Stimulated activated naive CD4-positive, alpha-beta T cell treated with Interleukin-2 at 50 U/mL for 16 hours (primary cell): ENCODE measurements around the gene TSPYL6.
"Not testable (repeated sequence)": the region's sequence is repeated elsewhere in the genome, so short reads cannot be mapped to it uniquely, and the experiment has no call there.

Experiments
- DNase-seq: peaks from one replicate; lab custom pipeline; 2025; lab: John Stamatoyannopoulos, UW

Gene TSPYL6

DNA sequence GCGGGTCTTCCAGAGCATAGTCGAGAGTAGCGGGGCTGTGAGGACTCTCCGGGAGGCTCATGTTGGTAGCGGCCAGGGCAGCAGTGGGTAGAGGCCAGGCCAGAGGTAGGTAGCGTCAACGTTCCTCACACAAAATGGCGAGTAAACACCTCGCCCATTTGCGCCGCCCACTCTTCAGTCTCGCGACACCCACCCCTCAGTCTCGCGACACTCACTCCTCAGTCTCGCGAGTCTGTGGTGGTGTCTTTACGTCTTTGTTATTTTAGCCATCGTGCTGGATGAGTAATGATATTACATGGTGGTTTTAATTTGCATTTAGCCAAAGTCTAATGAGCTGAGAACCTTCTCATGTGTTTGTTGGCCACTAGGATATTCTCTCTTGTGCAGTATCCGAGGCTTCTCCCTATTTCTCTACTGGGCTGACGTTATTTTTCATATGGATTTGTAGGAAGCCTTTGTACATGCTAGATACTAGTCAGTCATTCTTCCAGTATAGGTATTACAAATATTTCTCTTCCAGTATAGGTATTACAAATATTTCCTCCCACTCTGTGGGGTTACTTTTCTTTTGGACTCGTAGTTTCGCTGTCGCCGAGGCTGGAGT, at the start of gene TSPYL6:
TSS of gene TSPYL6 (minus strand) at position 139 of the 604 bp plus-strand sequence. CDS start at position 61, 78 bp downstream.
- no peak for DNase-seq

DNA sequence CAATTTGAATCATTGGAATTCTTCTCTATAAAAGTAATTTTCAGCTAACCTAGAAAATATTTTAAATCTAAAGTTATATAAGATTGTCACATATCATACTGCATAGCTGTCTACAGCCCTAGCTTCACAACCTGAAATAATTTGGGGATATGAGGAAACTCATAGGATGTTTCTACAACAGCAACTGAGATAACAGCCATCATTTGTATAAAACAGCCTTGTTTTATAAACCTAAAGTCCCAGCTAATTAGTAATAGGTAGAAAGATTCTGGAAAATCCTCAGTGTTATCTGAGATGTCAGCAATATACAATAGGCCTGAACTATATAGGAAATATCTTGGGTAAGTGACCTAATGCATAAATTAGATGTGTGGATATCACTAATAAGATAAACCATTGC, 47.6 kb upstream of the TSPYL6 start:
- no peak for DNase-seq

DNA sequence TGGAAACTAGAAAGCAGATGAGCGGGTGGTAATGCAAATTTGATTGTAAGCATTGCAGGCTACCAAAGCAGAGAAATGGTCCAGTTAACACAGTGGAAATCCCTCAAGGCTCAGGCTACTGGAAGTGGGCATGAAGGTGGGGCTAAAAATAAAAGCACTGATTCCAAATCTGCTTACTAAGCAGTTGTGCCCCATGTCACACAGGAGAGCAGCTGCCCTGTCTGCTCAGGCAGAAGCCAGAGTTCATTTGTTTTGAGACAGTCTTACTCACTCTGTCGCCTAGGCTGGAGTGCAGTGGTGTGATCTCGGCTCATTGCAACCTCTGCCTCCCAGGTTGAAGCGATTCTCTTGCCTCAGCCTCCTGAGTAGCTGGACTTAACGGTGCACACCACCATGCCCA, 42.5 kb upstream of the TSPYL6 start:
- DNase-seq: no peak

DNA sequence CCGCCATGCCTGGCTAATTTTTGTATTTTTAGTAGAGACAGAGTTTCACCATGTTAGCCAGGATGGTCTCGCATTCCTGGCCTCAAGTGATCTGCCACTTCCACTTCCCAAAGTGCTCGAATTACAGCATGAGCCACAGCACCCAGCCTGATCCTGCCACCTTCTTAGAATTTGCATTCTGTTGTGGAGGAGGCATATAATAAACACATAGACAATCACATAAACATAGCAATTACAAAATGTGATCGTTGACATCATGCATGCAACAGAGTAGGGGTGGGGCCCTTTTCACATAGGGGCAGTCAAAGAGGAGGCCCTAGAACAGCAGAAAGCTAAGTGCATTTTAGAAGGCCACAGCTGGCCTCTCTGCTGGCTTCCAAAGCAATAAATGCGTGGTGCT, 39.9 kb upstream of the TSPYL6 start:
- DNase-seq: no peak

DNA sequence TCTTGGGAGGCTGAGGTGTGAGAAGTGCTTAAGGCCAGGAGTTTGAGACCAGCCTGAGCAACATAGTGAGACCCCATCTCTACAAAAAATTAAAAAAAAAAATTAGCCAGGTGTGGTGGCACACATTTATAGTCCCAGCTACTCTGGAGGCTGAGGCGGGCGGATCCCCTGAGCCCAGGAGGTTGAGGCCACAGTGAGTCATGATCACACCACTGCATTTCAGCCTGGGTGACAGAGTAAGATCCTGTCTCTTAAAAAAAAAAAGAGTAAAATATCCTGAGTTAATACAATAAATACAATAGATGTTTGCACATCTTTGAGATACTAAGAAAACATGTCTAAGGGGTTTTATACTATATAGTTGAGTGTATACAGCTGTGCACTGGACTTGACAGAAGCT, 38.6 kb upstream of the TSPYL6 start:
- DNase-seq: not testable (repeated sequence)

DNA sequence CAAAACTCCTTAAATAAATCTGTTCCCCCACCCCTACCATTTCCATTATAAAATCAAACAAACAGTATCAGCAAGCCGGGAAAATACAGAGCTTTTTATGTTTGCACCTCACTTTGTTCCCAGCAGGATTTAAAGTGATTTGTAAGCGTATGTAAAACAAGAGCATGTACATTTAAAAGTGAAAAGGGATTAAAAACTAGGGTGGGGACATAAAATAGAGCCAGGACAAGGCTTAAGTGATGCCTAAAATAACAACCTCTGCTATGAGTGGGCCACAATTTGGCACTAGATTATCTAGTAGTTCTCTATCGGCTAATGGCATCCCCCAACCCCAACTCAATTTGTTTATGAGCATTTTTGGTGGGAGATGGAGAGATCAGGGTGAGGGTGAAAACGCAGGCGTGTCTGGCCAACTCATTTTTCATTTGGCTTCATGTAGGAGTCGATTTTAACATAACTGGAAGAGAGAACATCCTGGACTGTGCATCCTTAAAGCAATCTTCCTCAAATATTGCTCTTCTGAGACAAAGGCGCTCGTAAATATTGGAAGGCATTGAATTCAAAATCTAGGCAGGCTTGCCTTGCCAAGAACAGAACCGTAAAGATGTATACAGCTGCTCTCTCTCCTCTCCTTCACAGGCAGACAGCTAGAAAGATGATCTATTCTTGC, 34.5 kb upstream of the TSPYL6 start:
- DNase-seq: no peak

DNA sequence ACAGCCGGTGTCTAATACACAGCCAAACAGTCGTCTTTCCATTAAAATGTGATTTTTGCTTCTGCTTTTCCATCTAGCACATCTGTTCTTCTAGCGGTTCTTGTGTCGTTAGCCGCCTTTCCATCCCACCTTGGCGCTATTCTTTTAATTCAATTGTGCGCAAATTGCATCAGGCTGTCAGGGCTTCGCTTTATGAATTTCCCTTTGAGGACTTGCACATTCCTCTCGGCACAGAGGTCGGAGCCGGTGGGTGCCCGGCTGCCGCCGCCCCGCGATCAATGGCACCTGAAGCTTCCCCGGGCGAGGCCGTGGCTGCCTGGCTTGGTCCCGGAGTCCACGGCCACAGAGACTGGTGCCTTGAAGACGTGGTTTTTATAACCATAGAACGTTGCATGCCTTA, 33.9 kb upstream of the TSPYL6 start:
- DNase-seq: no peak

DNA sequence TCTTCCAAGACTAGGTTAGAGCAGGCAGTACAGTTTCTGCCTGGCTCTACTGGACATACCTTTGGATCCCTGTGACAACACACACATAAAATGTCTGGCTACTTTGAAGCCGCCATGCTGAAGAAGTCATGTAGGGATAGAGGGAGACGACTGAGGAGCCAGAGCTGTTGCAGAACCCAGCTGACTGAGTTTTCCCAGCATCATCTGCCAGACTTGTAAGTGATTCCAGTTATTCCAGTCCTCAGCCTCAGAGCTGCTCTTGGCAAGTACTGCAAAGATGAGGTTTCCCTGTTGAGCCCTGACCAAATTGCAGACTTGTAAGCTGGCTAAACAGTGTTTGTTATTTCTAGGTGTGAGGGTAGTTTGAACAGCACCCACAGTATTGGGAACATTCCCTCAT, 31.5 kb upstream of the TSPYL6 start:
- DNase-seq: no peak

DNA sequence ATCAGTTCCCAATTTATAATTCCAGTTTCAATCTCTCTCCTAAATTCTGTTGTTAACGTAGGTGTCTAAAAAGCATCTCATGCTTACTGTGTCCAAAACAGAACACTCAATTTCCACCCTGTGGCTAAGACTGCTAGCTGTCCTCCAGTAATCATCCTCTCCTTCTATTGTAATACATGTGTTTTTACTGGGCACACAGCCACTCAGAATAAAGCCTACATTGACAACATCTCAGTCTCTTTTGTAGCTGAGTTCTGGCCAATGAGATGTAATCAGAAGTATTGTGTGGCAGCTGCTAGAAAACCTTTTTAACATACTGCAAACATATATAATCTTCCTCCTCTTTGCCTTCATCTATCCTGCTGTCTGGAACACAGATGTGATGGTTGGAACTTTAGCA, 29.4 kb upstream of the TSPYL6 start:
- DNase-seq: no peak

DNA sequence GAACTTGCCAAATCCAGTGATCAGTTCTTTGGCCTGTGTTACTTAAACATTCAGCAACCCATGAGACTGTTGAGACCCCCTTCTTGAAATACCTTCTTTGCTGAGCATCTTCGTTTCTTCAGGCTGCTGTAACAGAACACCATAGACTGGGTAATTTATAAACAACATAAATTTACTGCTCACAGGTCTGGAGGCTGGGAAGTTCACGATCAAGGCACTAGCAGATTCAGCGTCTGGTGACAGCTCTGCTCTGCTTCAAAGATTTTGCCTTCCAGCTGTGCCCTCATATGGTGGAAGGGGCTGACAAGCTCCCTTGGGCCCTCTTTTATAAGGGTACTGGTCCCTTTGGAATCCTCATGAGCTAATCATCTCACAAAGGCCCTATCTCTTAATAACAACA, 28.8 kb upstream of the TSPYL6 start:
- no peak for DNase-seq

DNA sequence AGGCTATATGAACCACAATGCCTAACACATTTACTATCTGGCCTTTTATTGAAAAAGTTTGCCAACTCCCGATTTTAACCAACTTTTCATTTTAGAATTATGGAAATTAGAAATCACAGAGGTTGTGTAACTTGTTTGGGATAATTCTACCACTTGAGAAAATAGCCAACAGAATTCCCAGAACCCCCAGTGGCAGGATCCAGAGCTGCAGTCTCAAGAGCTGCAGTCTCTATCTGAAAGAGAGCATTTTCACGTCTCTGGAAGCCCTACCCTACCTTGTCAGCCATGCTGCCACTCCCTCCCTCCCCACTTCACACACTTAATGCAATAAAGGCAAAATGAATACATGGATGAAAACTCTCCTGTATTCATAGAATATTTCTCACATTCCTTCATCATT, 23.4 kb upstream of the TSPYL6 start:
- DNase-seq: no peak

DNA sequence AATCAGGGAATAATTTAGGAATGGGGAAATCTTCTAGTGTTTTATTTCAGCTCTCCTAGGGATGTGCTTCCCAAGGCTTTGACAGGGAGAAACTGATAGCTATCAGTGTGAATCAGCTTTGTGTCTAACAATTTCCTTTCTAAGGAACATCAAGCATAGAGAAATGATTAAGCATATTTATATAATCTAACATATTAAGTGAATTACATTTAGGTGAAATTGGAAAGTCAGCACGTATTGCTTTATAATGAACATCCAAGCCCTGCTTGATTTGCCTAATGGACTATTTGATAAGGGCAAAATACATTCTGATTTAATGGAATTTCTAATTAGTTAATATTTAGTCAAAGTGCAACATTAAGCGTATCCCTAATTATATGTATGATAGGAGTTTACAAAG, 19.5 kb upstream of the TSPYL6 start:
- DNase-seq: no peak

DNA sequence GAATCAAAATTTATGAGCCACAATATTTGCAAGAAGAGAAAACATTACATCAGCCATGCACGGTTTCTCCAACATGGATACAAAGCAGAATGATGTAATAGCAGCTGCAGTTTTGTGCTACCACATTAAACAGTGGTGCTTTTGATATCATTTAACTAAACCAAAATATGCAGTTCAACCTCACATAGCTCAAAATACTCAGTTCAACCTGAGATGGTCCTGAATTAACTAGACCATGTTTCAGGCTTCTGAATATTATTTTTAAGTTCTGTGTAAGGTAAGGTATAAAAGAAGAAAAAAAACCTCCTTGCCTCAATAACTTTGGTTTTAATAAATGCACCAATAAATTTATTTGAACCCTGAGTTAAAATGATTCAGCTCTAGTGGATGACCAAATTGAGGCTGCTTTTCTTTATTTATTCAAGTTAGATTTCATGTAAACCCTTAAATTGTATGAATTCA, 18.8 kb upstream of the TSPYL6 start:
- DNase-seq: no peak

DNA sequence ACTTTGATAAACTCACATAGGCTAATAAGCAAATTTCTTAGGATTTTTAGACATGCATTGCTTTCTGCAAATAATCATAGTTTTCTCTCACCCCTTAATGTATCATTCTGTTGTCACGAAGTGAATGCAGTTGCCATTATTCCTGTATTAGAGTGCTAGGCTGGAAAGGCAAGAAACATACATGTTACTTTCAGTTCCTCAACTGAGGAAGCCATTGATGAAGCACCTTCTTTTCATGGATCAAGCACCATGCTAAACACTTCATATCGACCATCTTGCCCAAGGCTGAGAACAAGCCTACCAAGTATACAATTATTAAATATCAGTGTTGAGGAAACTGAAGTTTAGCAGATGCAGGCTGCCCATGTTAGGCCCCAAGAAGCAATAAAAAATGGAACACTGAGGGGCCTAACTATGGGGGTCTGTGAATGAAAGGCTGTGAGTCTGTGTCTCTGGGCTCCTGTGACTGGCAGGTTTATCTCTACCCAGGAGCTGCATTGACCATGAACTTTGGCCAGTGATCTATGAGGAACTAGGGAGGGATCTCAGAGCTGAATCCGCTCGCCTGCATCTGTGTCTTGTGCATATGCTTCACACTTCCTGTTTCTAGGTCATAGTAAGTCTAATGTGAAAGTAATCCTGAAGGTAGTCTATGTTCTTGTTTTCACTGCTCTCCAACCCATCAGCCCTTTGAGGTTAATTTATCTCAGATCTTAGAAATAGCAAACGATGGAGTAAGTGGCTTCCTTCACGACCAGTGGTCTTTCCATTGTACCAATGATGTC, 16.0 kb upstream of the TSPYL6 start:
- DNase-seq: no peak

DNA sequence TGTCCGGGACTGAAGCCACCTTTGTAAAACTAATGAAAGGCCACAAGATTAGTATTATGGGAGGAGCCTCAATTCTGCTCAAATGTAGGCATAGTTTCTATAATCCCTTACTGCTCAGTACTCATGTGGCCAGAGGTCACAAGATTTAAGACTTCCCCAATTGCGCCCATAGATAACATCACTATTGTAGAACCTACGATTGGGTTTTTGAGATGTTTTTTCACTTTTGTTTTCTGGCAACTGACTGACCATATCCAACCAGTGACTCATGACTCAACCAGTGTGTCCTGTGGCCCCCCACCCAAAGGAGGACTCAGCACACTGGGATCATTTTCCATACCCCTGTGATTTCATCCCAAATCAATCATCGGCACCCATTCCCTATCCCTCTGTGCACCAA, 15.2 kb upstream of the TSPYL6 start:
- no peak for DNase-seq

DNA sequence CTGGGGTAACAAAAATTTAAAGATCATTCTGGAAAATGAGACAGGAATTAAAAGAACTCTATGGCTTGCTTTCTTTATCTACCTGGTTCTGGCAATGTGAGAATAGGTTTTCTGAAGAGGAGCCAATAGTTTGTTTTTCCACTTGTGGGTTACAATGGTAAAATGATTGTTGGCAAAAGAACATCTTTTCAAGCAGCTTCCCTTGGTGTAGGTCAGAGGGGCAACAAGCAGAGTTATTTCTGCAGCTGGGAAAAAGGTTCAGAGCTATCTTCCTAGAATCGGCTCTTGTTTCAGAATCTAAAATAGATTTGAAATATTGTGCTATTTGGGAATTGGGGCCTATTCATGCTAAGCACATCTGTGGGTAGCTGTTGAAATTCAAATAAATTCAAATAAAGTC, 11.5 kb upstream of the TSPYL6 start:
- no peak for DNase-seq

DNA sequence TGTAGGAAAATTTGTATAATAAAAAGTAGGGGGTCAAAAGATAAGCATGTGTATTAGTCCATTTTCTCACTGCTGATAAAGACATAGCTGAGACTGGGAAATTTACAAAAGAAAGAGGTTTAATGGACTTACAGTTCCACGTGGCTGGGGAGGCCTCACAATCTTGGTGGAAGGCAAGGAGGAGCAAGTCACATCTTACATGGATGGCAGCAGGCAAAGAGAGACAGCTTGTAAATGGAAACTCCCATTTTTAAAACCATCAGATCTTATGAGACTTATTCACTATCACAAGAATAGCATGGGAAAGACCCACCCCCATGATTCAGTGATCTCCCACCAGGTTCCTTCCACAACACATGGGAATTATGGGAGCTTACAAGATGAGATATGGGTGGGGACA, 9.1 kb upstream of the TSPYL6 start:
- DNase-seq: not testable (repeated sequence)

DNA sequence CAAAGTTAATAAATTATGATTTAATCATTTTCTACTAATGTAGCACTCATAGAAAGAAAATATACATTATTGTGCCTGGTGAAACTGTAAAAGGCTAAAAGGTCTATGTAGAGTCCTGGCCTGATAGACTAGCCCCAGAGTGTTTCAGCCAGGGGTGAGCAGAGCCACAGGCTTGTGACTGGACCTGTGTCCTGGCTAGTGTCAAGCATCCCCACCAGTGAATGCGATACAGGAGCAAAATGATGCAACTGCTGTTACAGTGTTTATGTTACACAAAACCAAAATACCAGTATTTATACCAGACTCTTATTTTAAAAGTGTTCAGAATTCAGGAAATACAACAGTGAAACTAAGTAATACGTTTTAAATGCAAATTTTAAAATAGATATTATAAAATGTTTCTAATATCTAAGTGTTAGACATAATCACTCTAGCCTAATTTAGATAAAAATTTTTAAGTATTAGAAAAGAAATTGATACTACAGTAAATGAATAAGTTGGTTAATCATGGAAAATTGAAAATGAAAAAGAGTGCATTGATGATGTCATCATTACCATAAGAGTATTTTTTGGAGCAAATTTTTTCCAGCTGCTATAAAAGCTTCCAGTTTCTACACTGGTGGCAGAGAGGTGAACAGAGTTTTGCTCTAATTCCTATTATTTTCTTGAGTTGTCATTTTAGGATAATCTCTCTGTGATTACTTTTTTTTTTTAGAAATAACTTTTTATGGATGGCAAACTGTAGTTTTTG, 6.2 kb upstream of the TSPYL6 start:
- no peak for DNase-seq

DNA sequence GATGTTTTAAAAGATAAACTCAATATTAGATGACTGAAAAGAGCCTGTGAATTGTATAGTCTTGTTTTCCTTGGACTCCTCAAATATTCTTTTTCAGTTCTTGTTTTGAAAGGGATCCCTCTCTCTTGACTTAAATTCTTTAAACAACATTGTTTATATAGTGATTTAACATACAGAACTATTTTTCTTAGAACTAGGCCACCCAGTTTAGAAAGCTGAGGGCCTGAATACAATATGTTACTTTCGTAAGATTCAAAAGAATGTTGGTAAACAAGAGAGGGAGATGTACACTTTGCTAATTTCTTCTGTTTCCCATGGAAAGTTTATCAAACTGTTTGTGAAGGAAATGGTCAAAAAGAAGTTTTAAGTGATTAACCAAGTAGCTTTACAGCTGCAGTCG, 5.5 kb upstream of the TSPYL6 start:
- no peak for DNase-seq

DNA sequence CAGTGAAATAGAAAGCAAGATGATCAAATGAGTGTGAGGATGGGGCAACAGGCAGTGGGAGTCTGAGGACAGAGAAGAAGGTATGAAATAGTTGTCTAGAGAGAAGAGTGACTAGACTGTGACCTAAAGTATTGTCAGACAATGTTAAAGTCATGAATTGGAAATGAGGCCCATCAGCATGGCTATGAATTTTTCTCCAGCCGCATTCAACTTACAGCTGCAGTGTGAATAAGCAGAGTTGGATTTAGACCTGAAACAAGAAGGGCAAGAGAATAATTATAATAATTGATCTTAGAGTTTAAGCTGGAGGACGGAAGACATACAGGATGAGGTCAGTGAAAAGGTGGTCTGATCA, 4.2 kb upstream of the TSPYL6 start:
- no peak for DNase-seq

DNA sequence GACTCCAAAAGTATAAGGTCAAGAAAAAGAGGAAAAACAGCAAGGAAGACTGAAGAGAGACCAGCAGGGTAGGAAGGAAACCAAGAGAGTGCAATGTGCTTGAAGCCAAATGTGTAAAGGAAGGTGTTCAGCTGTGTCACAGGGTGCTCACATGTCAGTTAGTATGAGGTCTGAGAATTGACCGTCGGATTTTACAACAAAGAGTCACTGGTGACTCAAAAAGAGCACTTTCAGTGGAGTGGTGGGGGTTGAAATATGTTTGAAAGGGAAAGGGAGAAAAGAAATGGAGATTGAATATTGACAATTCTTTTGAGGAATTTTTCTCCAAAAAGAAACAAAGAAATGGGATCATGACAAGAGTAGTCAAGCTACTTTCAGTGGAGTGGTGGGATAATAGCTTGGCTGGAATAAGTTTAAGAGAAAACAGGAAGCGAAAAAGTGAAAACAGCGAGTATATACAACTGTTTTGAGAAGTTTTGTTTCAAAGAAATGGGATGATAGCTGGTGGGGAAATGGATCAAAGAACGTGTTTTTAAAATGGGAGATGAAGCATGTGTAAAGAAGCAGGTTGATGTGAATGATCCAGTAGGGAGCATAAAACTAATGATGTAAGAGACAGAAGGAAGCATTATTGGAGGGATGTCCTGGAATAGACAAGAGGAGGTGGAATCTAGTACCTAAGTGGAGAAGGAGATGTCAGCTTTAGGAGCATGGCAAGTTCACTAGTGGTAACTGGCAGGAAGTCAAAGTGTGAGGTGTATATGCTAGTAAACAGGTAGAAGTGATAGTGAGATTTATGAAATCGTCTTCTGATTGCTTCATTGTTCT, 3.6 kb upstream of the TSPYL6 start:
- DNase-seq: no peak

DNA sequence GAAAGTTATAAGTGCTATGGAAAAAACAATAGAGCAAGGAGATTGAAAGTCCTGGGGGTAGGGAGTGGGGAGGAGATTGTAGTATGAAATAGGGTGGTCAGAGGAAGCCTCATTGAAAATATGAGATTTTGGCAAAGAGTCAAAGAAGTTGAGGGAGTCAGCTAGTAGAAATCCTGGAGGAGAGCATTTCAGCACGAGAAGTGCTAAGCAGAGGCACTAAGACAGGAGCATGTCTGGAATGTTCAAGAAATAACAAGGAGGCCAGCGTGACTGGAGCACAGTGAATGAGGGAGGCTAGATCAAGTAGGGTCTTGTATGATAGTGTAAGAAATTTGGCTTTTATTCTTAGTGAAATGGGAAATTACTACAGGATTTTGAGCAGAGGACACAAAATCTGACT, 2.1 kb upstream of the TSPYL6 start:
- no peak for DNase-seq
